ENCODE measurements around the gene GOLGA6C.
"Not testable (repeated sequence)": the region's sequence is repeated elsewhere in the genome, so short reads cannot be mapped to it uniquely, and the experiment has no call there.

GOLGA6C gene

GRCh38 chr15:75223688-75224087, 34.4 kb upstream of the GOLGA6C start:
- Mint-ChIP-seq H3K27ac (no peak overlapping the region), H3K9me3 (no peaks in the 10 kb centered on the region), H3K36me3 (ENCODE audit: low read depth) (no peaks in the 10 kb centered on the region), H3K27me3 (no peaks in the 10 kb centered on the region), H3K4me1 (ENCODE audit: low read depth) (no peaks in the 10 kb centered on the region), H3K4me3 (no peak overlapping the region)
- DNase-seq = no peak

GRCh38 chr15:75224281-75224680, 33.9 kb upstream of the GOLGA6C start:
- H3K27me3 Mint-ChIP-seq = no peaks in the 10 kb centered on the region
- H3K9me3 Mint-ChIP-seq = no peaks in the 10 kb centered on the region
- no peaks in the 10 kb centered on the region for H3K4me1 Mint-ChIP-seq (ENCODE audit: low read depth)
- no peak overlapping the region for H3K4me3 Mint-ChIP-seq
- no peak overlapping the region for H3K27ac Mint-ChIP-seq
- no peaks in the 10 kb centered on the region for H3K36me3 Mint-ChIP-seq (ENCODE audit: low read depth)
- no peak for DNase-seq

- not testable (repeated sequence) for DNase-seq; H3K4me1 Mint-ChIP-seq (ENCODE audit: low read depth); H3K9me3 Mint-ChIP-seq; H3K4me3 Mint-ChIP-seq; H3K36me3 Mint-ChIP-seq (ENCODE audit: low read depth); H3K27me3 Mint-ChIP-seq
- H3K27ac Mint-ChIP-seq = peak overlapping the region; percentile 28
Observed at GRCh38 chr15:75225102-75225836, 32.9 kb upstream of the GOLGA6C start.

GRCh38 chr15:75225951-75226732, 32.0 kb upstream of the GOLGA6C start:
- Mint-ChIP-seq H3K4me1 (ENCODE audit: low read depth) (no peaks in the 10 kb centered on the region), H3K27ac (no peak overlapping the region), H3K36me3 (ENCODE audit: low read depth) (no peaks in the 10 kb centered on the region), H3K9me3 (no peaks in the 10 kb centered on the region), H3K4me3 (no peak overlapping the region), H3K27me3 (peaks cover 2% of the 10 kb centered on the region)
- DNase-seq = no peak

GRCh38 chr15:75227112-75227511, 31.0 kb upstream of the GOLGA6C start:
- not testable (repeated sequence) for H3K27ac Mint-ChIP-seq; H3K9me3 Mint-ChIP-seq; H3K4me1 Mint-ChIP-seq (ENCODE audit: low read depth); H3K4me3 Mint-ChIP-seq; DNase-seq; H3K36me3 Mint-ChIP-seq (ENCODE audit: low read depth)
- peaks cover 10% of the 10 kb centered on the region for H3K27me3 Mint-ChIP-seq

- Mint-ChIP-seq H3K27me3 (peaks cover 15% of the 10 kb centered on the region), H3K36me3 (ENCODE audit: low read depth) (no peaks in the 10 kb centered on the region), H3K9me3 (no peaks in the 10 kb centered on the region), H3K4me1 (ENCODE audit: low read depth) (no peaks in the 10 kb centered on the region), H3K4me3 (no peak overlapping the region), H3K27ac (no peak overlapping the region)
- DNase-seq = no peak
Observed at GRCh38 chr15:75227663-75228280, 30.4 kb upstream of the GOLGA6C start.

- no peaks in the 10 kb centered on the region for H3K36me3 Mint-ChIP-seq (ENCODE audit: low read depth)
- H3K4me1 Mint-ChIP-seq (ENCODE audit: low read depth) = no peaks in the 10 kb centered on the region
- H3K27me3 Mint-ChIP-seq = peaks cover 24% of the 10 kb centered on the region
- no peak overlapping the region for H3K4me3 Mint-ChIP-seq
- DNase-seq = peak; percentile 16
- H3K9me3 Mint-ChIP-seq = no peaks in the 10 kb centered on the region
- H3K27ac Mint-ChIP-seq = no peak overlapping the region
Observed at GRCh38 chr15:75228787-75229186, 29.3 kb upstream of the GOLGA6C start.

- Mint-ChIP-seq H3K4me3 (no peak overlapping the region), H3K27ac (no peak overlapping the region), H3K27me3 (peaks cover 26% of the 10 kb centered on the region), H3K36me3 (ENCODE audit: low read depth) (no peaks in the 10 kb centered on the region), H3K9me3 (no peaks in the 10 kb centered on the region), H3K4me1 (ENCODE audit: low read depth) (no peaks in the 10 kb centered on the region)
- DNase-seq = peak; percentile 20
Observed at GRCh38 chr15:75229191-75230015, 28.7 kb upstream of the GOLGA6C start.

GRCh38 chr15:75230016-75230343, 28.2 kb upstream of the GOLGA6C start:
- Mint-ChIP-seq H3K27me3 (peaks cover 26% of the 10 kb centered on the region), H3K36me3 (ENCODE audit: low read depth) (no peaks in the 10 kb centered on the region), H3K4me1 (ENCODE audit: low read depth) (no peaks in the 10 kb centered on the region), H3K27ac (no peak overlapping the region), H3K4me3 (no peak overlapping the region), H3K9me3 (no peaks in the 10 kb centered on the region)
- DNase-seq = no peak

GRCh38 chr15:75230551-75231371, 27.4 kb upstream of the GOLGA6C start:
- Mint-ChIP-seq H3K9me3 (no peaks in the 10 kb centered on the region), H3K36me3 (ENCODE audit: low read depth) (no peaks in the 10 kb centered on the region), H3K4me3 (no peak overlapping the region), H3K4me1 (ENCODE audit: low read depth) (no peaks in the 10 kb centered on the region), H3K27me3 (peaks cover 26% of the 10 kb centered on the region), H3K27ac (no peak overlapping the region)
- DNase-seq = peak; percentile 19

- peaks cover 26% of the 10 kb centered on the region for H3K27me3 Mint-ChIP-seq
Observed at GRCh38 chr15:75231836-75232235, 26.3 kb upstream of the GOLGA6C start.

GRCh38 chr15:75232252-75232813, 25.8 kb upstream of the GOLGA6C start:
- Mint-ChIP-seq H3K36me3 (ENCODE audit: low read depth) (no peaks in the 10 kb centered on the region), H3K27me3 (peaks cover 26% of the 10 kb centered on the region), H3K4me1 (ENCODE audit: low read depth) (no peaks in the 10 kb centered on the region), H3K27ac (no peak overlapping the region), H3K9me3 (no peaks in the 10 kb centered on the region), H3K4me3 (no peak overlapping the region)
- no peak for DNase-seq

More at GRCh38 chr15:75231836-75232235, 26.3 kb upstream of the GOLGA6C start:
- no peak for DNase-seq
- H3K27ac Mint-ChIP-seq = no peak overlapping the region
- H3K4me3 Mint-ChIP-seq = no peak overlapping the region
- no peaks in the 10 kb centered on the region for H3K36me3 Mint-ChIP-seq (ENCODE audit: low read depth)
- no peaks in the 10 kb centered on the region for H3K4me1 Mint-ChIP-seq (ENCODE audit: low read depth)
- H3K9me3 Mint-ChIP-seq = no peaks in the 10 kb centered on the region

- no peak for DNase-seq
- Mint-ChIP-seq H3K27ac (no peak overlapping the region), H3K4me3 (no peak overlapping the region), H3K4me1 (ENCODE audit: low read depth) (no peaks in the 10 kb centered on the region), H3K36me3 (ENCODE audit: low read depth) (no peaks in the 10 kb centered on the region), H3K9me3 (no peaks in the 10 kb centered on the region), H3K27me3 (peaks cover 26% of the 10 kb centered on the region)
Observed at GRCh38 chr15:75232826-75233503, 25.2 kb upstream of the GOLGA6C start.
